HG03103 (cell line): Measurements from ENCODE around the gene EFHC2.
"Not testable (repeated sequence)": the region's sequence is repeated elsewhere in the genome, so short reads cannot be mapped to it uniquely, and the experiment has no call there.

Experiments
- ATAC-seq: cut with Tn5 transposase; IDR thresholded peaks from one replicate; pipeline ENCODE4 v1.9.1; 2021; ENCODE audit warnings: low read depth; ENCODE audit not compliant: unreplicated experiment

EFHC2 gene

GRCh38 chrX:44235534-44235933 is 107.9 kb downstream of the EFHC2 start:
- no peak for ATAC-seq

DNA sequence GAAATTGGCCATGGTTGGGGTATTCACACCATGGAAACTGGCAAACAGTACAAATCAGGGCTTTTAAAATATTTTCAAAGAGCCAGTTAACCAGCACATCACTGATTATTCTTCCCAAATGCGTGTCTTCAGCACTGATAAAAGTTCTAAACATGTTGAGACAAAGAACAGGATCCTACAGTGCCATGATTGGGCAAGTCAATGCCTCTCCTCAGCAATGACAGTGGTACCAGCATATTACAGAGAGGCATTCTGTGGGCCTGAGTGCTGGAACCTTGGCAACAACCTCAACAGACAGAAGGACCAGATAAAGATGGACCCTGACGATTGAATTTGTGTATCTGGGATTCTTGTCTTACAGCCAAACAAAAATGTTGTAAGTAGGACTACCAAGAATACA is 108.9 kb downstream of the EFHC2 start:
- no peak for ATAC-seq

DNA sequence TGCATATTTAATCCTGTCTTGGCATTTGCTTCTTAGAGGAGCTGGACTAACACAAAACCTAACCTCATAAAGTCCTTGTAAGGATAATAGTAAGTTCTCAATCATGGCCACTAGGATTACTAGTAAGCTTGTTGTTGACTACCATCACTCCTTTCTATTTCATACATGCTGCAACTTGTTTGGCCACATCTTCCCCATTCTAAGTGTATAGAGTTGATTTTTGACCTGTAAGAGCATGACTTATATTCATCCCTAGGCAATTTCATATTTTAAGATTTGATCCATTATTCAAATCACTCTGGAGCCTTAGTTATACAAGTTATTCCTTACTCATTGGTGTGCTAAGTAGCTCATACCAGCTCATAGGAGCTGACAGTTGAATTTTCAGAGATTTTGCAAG is 109.4 kb downstream of the EFHC2 start:
- no peak for ATAC-seq

DNA sequence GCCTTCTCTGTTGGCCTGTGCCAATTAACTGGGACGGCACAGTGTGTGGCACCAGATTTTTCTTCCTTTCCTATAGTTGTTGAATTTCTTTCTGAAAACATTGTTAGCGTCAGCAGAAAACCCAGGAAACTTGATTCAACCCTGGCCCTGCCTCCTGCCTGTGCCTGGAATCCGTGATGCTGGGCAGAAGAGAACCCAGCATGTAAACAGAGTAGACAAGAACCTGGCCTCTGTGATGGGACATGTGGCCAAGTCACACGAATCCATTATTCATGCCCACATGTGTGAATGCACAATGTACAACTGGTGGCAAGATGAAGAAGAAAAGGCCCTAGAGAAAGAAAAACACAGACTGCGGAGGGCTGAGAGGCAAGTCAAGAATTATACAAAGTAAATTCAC is 111.4 kb downstream of the EFHC2 start:
- ATAC-seq = no peak

GRCh38 chrX:44228621-44229020 is 114.9 kb downstream of the EFHC2 start:
- peak; percentile 70 for ATAC-seq

GRCh38 chrX:44227991-44228390 is 115.5 kb downstream of the EFHC2 start:
- no peak for ATAC-seq

DNA sequence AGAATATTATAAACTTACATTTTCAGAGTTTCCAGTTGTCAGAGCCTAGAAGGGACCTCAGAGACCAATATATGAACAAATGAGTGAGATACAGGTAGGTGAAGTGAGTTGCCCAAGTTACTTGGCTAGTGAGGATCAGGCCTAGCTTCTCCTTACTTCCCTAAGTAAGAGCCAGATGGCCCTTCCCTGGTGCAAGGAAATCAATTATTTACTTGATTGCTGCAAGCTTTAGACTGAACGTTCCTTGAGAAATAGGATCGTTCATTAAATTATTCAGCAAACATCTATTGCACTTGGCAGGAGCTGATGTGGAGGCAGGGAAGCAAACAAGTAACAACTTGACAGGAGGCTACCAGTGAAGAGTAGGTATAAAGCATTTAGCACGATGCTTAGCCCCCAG is 117.8 kb downstream of the EFHC2 start:
- no peak for ATAC-seq

- ATAC-seq = no peak
These were observed 118.7 kb downstream of the EFHC2 start for GRCh38 chrX:44224760-44225159.

GRCh38 chrX:44223150-44223549 is 120.3 kb downstream of the EFHC2 start:
- no peak for ATAC-seq

DNA sequence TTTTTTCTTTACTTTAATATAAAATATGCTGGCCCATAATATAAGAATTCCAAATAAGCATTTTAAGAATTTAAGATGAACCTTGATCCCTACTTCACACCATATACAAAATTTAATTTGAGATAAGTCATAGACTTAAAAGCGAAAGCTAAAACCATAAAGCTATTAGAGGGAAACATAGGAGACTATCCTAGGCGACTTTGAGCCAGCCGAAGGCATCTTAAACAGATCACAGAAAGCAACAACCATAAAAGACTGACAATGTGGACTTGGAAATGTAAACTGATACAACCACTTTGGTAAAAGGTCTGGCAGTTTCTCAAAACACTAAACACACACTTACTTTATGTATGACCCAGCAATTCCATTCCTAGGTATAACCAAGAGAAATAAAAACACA is 125.0 kb downstream of the EFHC2 start:
- no peak for ATAC-seq

DNA sequence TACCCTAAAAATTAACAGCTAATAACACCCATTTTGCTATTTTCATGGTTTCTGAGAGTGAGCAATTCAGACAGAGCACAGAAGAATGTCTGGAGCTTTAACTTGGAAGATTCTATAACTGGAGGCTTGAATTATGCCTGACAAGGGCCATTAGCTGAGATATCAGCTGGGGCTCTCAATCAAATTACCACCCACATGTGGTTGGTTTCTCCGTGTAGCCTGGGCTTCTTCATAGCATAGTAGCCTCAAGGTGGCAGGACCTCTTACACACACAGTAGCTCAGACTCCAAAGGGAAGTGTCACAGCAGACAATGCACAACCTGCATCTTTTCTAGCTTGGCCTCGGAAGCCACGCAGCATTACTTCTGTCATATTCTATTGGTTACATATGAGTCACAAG is 127.3 kb downstream of the EFHC2 start:
- no peak for ATAC-seq

GRCh38 chrX:44203791-44204190 is 139.7 kb downstream of the EFHC2 start:
- ATAC-seq = no peak

DNA sequence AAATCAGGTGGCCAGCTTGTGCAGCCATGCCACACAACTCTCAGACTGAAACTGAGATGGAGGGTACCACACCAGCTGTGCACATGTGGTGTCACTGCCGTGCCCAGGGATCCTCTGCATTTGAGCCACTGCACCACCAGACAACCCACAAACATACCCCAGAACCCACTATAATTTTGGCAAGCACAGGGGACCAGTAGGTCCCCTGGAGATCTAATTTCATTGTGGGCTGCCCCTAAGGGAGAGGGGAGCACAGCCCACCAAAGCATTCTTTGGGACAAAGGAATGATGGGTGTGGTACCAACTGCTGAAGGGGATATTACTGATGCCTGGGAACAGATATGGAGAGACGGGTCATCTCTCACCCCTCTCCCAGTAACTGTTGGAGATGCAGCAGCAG is 140.9 kb downstream of the EFHC2 start:
- ATAC-seq = no peak

DNA sequence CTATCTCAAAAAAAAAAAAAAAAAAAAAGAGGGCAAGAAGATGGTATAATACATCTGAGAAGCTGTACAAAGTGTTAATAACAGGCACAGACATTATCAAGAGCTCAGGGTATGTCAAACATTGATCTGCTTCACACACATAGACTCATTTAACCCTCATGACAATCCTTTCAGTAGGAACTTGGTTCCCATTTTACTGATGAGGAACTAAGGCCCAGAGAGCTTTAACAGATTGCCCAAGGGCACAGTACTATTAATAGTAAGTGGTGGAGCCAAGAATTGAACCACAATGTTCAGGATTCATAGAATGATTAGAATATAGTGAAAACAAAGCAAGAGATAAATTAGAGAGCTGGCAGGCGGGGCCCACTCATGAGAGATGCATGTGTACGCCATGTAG is 154.4 kb downstream of the EFHC2 start:
- no peak for ATAC-seq

- not testable (repeated sequence) for ATAC-seq
These were observed 155.6 kb downstream of the EFHC2 start for GRCh38 chrX:44187915-44188314.

DNA sequence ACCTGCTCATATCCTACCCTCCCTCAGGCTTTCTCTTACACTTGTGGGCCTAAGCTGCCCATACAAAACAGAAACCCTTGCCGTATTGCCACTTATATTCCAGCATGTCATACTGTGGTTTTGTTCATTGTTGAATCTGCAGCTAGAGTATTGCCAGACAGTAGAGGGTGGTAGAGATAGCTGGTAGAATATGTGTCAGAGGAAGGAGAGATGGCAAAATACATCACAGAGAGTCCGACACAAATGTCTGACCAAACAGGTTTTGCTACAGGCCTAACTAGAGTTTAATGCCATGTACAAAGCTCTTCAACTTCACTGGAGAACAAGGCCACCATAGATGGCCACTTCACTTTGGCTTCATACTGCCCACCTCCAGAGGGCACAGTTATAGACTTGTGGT is 160.1 kb downstream of the EFHC2 start:
- no peak for ATAC-seq

DNA sequence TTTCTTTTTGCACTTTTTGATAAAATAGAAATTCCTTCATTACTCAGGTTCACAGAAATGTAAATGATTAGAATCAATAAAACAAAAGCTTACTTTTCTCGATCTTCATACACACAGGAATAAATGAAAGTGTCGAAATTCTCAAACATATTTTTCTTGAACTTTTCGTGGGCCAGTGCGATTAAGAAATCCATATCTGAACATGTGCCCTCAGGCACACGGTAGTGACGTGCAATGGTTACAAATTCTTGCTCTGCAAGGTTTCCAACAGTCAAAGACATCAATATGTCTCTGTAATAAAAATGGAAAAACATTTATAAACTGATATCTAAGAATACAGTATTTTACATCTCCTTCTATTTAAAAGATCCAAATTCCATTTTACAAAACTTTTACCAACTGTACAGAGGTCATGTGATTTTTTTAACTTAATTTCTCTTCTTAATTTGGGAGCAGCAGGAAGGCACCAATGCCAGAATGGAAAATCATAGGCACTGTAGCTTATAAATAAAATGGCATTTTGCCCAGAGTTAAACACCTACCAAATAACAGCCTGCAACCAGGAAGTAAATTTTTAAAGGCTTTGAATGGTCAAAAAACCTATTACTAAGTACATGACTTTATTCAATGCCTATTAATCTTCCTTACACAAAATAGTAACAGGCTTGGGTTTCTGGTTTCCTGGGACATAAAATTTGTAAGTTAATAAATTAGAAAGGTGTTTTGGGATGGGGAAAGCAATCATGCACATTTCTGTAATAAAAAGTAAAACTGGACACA is 165.0 kb downstream of the EFHC2 start:
- no peak for ATAC-seq

DNA sequence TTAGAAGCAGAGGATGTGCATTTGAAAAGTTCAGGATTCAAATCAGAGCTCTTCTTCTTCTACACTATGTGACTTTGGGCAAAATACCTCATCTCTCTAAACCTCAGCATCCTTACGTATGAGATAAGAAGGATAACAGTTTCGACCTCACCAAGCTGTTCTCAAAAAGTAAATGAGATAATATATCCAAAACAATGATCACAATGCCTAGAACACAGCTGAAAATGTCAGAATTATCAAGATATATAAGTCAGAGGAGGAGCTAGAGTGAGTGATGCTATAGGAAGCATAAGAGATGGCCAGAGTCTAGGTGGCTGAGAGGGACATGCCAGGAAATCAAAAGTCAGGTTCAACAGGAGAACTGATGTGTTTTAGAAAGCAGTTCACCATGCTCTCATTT is 168.0 kb downstream of the EFHC2 start:
- no peak for ATAC-seq

DNA sequence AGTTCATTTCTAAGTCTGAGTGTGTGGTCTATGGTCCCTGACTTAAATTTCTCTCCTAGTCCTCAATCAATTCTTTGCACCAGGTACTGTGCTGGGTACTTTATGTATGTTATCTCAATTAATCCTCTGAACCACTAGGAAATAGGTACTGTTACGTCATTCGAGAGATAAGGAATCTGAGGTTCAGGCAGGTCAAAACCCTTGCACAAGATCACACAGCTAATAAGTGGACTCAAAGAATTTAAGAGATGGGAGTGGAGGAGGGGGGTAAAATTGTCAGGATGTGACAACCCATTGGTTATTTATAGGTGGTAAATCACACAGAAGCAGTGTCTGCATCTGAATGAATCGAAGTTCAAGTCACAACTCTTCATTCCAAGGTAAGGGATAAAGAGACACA is 169.4 kb downstream of the EFHC2 start:
- no peak for ATAC-seq

DNA sequence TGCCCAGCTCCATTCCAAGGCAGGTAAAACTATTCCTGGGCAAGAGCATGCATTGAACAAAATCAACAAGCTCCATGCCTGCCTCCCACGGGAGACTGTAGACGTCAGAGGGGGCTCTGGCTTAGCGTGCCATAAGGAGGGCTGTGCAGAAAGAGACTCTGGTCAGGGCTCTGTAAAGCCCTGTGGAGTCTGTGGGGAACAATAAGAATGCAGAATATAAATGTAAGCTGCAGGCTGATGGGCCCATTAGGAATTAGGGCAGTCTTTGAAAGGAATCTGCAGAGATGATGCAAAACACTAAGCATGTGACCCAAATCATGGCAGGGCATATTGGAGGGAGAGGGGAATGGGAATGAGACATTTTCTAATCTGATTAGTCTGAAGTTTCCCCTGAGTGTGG is 170.3 kb downstream of the EFHC2 start:
- ATAC-seq = no peak

DNA sequence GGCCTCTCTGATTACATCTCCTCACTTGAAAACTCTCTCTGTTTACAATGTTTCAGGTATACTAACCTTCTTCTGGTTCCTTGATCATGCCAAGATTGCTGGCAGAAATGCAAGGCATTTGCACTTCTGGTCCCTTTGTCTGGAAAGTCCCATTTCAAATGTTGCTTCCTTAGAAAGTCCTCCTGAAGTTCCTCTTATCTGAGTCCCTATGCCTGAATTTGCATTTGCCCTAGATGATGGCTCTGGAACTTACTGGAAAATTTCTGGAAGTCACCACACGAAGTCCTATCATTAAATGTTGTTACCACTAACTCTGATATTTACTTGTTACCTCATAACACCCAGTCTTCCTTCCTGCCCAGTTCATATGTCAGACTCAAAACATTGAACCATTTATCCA is 176.4 kb downstream of the EFHC2 start:
- ATAC-seq = no peak

DNA sequence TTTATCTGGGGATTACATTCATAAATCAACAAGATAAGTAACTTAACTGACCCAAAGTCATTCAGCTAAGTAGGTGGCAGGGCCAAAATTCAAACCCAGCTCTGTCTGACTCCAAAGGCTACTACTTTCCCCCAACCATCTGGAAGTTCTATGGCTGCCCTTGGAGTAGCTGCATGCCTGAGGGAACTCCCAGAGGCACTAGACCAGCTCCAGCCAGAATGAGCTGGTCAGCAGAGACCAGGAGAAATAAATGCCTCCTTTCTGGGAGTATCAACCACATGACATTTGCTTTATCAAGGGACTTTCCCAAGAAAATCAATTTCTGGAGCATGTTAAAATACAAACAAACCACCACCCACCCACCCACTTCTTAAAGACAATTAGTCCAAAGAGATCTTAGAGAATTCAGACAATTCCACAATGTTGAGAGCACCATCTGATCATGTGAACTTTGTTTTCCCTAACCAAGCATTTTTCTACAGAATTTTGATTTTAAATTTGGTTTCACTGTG is 180.5 kb downstream of the EFHC2 start:
- ATAC-seq = no peak

DNA sequence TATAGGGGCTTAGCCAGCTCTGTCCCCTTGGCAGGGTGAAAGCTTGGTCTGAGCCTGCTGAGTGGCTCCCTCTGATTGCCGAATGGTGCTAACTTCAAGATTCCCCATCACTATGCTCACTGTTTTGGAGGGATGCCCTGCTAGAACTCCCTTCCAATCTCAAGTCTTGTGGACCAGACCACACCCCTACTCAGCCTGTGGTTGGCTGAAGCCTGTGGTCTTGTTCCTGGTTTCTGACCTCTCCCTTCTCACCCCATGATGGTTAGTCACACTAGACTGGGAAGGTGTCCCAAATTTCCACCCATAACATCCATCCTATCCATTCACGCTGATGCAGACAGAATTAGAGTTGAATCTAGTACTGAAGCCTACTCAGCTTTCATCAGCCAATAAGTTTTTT is 185.6 kb downstream of the EFHC2 start:
- no peak for ATAC-seq
